ENCODE data around the gene FBRSL1. TPM values are rescaled to one million over a fixed set of nuclear protein-coding genes. Genes with fewer than 3 reads are reported as not detected.

The FBRSL1 gene
- total and polyA plus RNA-seq, 2 donors from 2014 or later: 23.8 to 44.7 TPM

DNA sequence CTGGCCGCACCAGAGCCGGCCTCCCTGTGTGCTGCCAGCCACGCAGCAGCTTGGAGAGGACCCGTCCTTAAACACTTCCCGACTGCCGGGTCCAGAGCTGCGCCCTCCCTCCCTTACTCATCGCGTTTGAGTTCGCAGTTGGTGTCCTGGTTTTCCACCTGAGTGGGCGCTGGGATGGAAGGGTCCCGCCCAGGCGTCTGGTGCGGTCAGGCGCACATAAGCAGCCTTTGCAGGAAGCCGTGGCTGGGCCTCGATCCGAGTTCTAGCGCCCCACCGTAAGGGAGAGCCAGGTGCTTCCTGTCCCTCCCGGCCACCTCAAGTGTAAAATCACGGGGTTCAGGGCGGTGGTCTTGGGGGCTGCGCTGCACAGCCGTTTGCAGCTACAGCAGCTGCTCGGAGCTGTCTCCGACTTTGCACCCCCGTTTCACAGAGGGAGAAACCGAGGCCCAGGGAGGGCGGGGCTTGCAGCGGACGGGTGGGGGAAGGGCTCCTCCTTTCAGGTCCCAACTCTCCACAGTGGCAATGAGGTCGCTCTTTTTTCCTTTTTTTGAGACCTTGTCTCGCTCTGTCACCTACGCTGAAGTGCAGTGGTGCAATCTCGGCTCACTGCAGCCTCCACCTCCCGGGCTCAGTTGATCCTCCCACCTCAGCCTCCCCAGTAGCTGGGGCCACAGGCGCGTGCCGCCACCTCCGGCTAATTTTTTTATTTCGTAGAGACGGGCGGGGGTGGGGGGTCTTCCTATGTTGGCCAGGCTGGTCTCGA lies 69.1 kb downstream of the FBRSL1 start:
- intact Hi-C loops (cut with DNase I): no loop called here
- Histone ChIP-seq H3K4me1 (ENCODE audit: control insufficient read depth in 2 of 3, insufficient read depth in 2 of 3, low read depth in 1 of 3, low read length in 3 of 3) (peaks cover 0 to 11% (median 0%) of the 10 kb centered on the region in 3 donors), H3K9ac (ENCODE audit: low read length in 3 of 3) (no peak overlapping the region), H3K27ac (ENCODE audit: low read depth in 2 of 2, low read length in 2 of 2) (no peak overlapping the region), H3K36me3 (ENCODE audit: control insufficient read depth in 2 of 3, insufficient read depth in 3 of 3, low read length in 3 of 3) (no peaks in the 10 kb centered on the region), H3K27me3 (ENCODE audit: control insufficient read depth, insufficient read depth, low read length) (no peaks in the 10 kb centered on the region), H3K9me3 (ENCODE audit: control insufficient read depth in 2 of 3, insufficient read depth in 1 of 3, low read length in 3 of 3) (no peaks in the 10 kb centered on the region), H3K4me3 (ENCODE audit: low read length in 3 of 3) (no peak overlapping the region)
- DNase-seq (peak in 4 of 5 donors; percentile 69 to 80 (median 74)), FAIRE-seq (no peak)
- TF ChIP-seq, protein P1, sequence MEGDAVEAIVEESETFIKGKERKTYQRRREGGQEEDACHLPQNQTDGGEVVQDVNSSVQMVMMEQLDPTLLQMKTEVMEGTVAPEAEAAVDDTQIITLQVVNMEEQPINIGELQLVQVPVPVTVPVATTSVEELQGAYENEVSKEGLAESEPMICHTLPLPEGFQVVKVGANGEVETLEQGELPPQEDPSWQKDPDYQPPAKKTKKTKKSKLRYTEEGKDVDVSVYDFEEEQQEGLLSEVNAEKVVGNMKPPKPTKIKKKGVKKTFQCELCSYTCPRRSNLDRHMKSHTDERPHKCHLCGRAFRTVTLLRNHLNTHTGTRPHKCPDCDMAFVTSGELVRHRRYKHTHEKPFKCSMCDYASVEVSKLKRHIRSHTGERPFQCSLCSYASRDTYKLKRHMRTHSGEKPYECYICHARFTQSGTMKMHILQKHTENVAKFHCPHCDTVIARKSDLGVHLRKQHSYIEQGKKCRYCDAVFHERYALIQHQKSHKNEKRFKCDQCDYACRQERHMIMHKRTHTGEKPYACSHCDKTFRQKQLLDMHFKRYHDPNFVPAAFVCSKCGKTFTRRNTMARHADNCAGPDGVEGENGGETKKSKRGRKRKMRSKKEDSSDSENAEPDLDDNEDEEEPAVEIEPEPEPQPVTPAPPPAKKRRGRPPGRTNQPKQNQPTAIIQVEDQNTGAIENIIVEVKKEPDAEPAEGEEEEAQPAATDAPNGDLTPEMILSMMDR (IDR thresholded peaks at IDR 0.05; ENCODE audit: borderline replicate concordance, extremely low read depth, insufficient read depth): no peak

DNA sequence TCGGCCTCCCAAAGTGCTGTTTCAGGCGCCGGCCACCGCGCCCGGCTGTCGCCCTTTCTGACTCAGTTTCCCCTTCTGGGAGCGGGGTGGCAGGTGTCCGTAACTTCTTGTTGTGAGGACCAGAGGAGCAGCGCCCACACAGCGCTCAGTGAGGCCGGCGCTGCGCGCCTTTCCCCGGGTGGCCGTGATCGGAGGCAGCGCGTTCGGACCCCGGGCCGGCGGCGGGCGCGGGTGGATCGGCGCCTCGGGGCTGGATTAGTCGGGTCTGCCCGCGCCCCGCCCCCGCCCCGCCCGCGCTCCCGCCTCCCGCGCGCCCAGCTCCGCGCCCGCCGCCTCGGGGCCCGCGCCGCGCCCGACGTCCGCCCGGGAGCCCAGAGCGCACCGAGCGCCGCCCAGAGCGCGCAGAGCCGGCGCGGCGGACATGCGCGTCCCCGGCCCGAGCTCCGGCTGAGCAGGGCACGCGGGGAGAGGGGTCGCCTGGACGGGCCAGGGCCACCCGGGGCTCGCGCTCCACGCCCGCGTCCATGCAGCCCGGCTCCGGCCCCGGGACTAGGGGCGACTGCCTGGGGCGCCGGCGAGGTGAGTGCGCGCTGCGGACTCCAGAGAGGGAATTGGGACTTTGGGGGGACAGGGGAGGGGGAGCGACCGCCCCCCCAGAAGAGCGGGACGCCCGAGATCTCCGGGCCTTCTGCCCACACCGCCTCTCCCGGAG lies 69.9 kb downstream of the FBRSL1 start:
- FAIRE-seq (no peak), DNase-seq (peak in 4 of 5 donors; percentile 73 to 88 (median 78))
- H3K9ac ChIP-seq (ENCODE audit: low read length in 3 of 3): no peak overlapping the region
- peaks cover 0 to 11% (median 0%) of the 10 kb centered on the region in 3 donors for H3K4me1 ChIP-seq (ENCODE audit: control insufficient read depth in 2 of 3, insufficient read depth in 2 of 3, low read depth in 1 of 3, low read length in 3 of 3)
- no peaks in the 10 kb centered on the region for H3K9me3 ChIP-seq (ENCODE audit: control insufficient read depth in 2 of 3, insufficient read depth in 1 of 3, low read length in 3 of 3)
- H3K27ac ChIP-seq (ENCODE audit: low read depth in 2 of 2, low read length in 2 of 2): no peak overlapping the region
- intact Hi-C loops (cut with DNase I): no loop called here
- H3K4me3 ChIP-seq (ENCODE audit: low read length in 3 of 3): peak overlapping the region in 1 of 3 donors; percentile 37
- no peaks in the 10 kb centered on the region for H3K27me3 ChIP-seq (ENCODE audit: control insufficient read depth, insufficient read depth, low read length)
- no peaks in the 10 kb centered on the region for H3K36me3 ChIP-seq (ENCODE audit: control insufficient read depth in 2 of 3, insufficient read depth in 3 of 3, low read length in 3 of 3)
- TF ChIP-seq, protein P1 (IDR thresholded peaks at IDR 0.05; ENCODE audit: borderline replicate concordance, extremely low read depth, insufficient read depth): no peak

DNA sequence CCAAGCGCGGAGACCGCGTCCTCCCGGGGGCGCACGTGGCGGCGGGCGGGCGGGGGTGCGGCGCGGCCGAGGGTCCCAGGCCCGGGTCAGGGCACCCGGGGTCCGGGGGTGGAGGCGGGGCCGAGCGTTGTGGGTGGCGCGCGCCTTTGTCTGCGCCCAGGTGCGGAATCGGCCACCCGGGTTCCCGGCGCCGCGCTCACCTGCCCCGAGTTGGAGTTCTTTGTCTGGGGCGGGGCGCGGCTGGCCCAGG lies 70.3 kb downstream of the FBRSL1 start:
- H3K4me1 ChIP-seq (ENCODE audit: control insufficient read depth in 2 of 3, insufficient read depth in 2 of 3, low read depth in 1 of 3, low read length in 3 of 3): peaks cover 0 to 11% (median 0%) of the 10 kb centered on the region in 3 donors
- FAIRE-seq: no peak
- DNase-seq: peak in 2 of 5 donors; percentile 24 to 38
- H3K4me3 ChIP-seq (ENCODE audit: low read length in 3 of 3): no peak overlapping the region
- intact Hi-C loops (cut with DNase I): no loop called here
- H3K27me3 ChIP-seq (ENCODE audit: control insufficient read depth, insufficient read depth, low read length): no peaks in the 10 kb centered on the region
- no peak overlapping the region for H3K9ac ChIP-seq (ENCODE audit: low read length in 3 of 3)
- H3K27ac ChIP-seq (ENCODE audit: low read depth in 2 of 2, low read length in 2 of 2): no peak overlapping the region
- H3K9me3 ChIP-seq (ENCODE audit: control insufficient read depth in 2 of 3, insufficient read depth in 1 of 3, low read length in 3 of 3): no peaks in the 10 kb centered on the region
- TF ChIP-seq, protein P1 (IDR thresholded peaks at IDR 0.05; ENCODE audit: borderline replicate concordance, extremely low read depth, insufficient read depth): no peak
- peaks cover 0 to under 1% (median under 1%) of the 10 kb centered on the region in 3 donors for H3K36me3 ChIP-seq (ENCODE audit: control insufficient read depth in 2 of 3, insufficient read depth in 3 of 3, low read length in 3 of 3)
